ENCODE results near the gene MYOF.
A peak's percentile ranks its signal among the peaks of the same experiment; 100 is the strongest.
"Not testable (repeated sequence)": the region's sequence is repeated elsewhere in the genome, so short reads cannot be mapped to it uniquely, and the experiment has no call there.

The MYOF gene

GRCh38 chr10:93379731-93380575 lies 102.2 kb downstream of the MYOF start:
- DNase-seq, result peak; percentile 15

GRCh38 chr10:93378997-93379730 lies 103.0 kb downstream of the MYOF start:
- no peak for DNase-seq

- no peak for DNase-seq
These were observed 104.1 kb downstream of the MYOF start for GRCh38 chr10:93378039-93378438.

GRCh38 chr10:93376372-93377293 lies 105.5 kb downstream of the MYOF start:
- DNase-seq, result peak; percentile 81

- DNase-seq, result no peak
These were observed 111.2 kb downstream of the MYOF start for GRCh38 chr10:93370961-93371360.

- DNase-seq, result no peak
These were observed 112.5 kb downstream of the MYOF start for GRCh38 chr10:93369588-93370164.

- no peak for DNase-seq
These were observed 113.9 kb downstream of the MYOF start for GRCh38 chr10:93368210-93368609.

GRCh38 chr10:93367664-93368063 lies 114.5 kb downstream of the MYOF start:
- DNase-seq, result no peak

- no peak for DNase-seq
These were observed 117.2 kb downstream of the MYOF start for GRCh38 chr10:93364966-93365365.

GRCh38 chr10:93363891-93364648 lies 118.1 kb downstream of the MYOF start:
- no peak for DNase-seq

GRCh38 chr10:93358398-93358797 lies 123.7 kb downstream of the MYOF start:
- not testable (repeated sequence) for DNase-seq

GRCh38 chr10:93357680-93358079 lies 124.5 kb downstream of the MYOF start:
- peak; percentile 31 for DNase-seq

- no peak for DNase-seq
These were observed 125.6 kb downstream of the MYOF start for GRCh38 chr10:93356516-93356915.

GRCh38 chr10:93352638-93353383 lies 129.3 kb downstream of the MYOF start:
- DNase-seq, result peak; percentile 48

- no peak for DNase-seq
These were observed 135.4 kb downstream of the MYOF start for GRCh38 chr10:93346694-93347093.

GRCh38 chr10:93346108-93346507 lies 136.0 kb downstream of the MYOF start:
- no peak for DNase-seq

- no peak for DNase-seq
These were observed 137.4 kb downstream of the MYOF start for GRCh38 chr10:93344691-93345090.

- DNase-seq, result no peak
These were observed 139.2 kb downstream of the MYOF start for GRCh38 chr10:93342921-93343320.

GRCh38 chr10:93342366-93342765 lies 139.8 kb downstream of the MYOF start:
- DNase-seq, result no peak

- no peak for DNase-seq
These were observed 144.8 kb downstream of the MYOF start for GRCh38 chr10:93337309-93337721.

- DNase-seq, result no peak
These were observed 145.5 kb downstream of the MYOF start for GRCh38 chr10:93336678-93337077.
